H1 (cell line): Measurements from ENCODE around the gene E2F8. TPM values are rescaled to one million over a fixed set of nuclear protein-coding genes. Genes with fewer than 3 reads are reported as not detected.

Source experiments
- CTCF ChIA-PET: fragments of 300-600 bp; sonication (Branson Sonifier 250); formaldehyde crosslinking; loops from one replicate; lab custom pipeline; 2021; ENCODE audit not compliant: partially characterized antibody; lab: Charles Lee
- POLR2A ChIA-PET: fragments of 300-600 bp; sonication (Branson Sonifier 250); formaldehyde crosslinking; loops from one replicate; lab custom pipeline; 2021; ENCODE audit warnings: inconsistent platforms; ENCODE audit not compliant: partially characterized antibody; lab: Charles Lee
- DNase-seq, 2 experiments: peaks; one replicate each; pipeline versions ENCODE4 v3.0.0 to v3.0.0-alpha.2; 2010 to 2022; ENCODE audit warnings: low spot score in 2 of 2, low read depth in 1 of 2, mixed read lengths in 1 of 2
- FAIRE-seq: peaks from 2 replicates; lab custom pipeline; 2011; peaks lifted over from hg19 to GRCh38; lab: Jason Lieb, UNC
- H2AFZ ChIP-seq: 2 replicates; pipeline ENCODE4 v1.8.1; 2012; ENCODE audit warnings: low read length, inconsistent platforms
- H2AK5ac ChIP-seq: 2 replicates; pipeline ENCODE4 v1.6.1; 2013; ENCODE audit warnings: low read depth, low read length
- H2BK120ac ChIP-seq: replicated peaks from 2 replicates; pipeline ENCODE3; 2013; ENCODE audit warnings: low read depth, low read length, inconsistent platforms
- H2BK12ac ChIP-seq: 2 replicates; pipeline ENCODE4 v1.6.1; 2013; ENCODE audit warnings: low read depth, low read length
- H2BK15ac ChIP-seq: 2 replicates; pipeline ENCODE4 v1.6.1; 2013; ENCODE audit warnings: low read length
- H2BK20ac ChIP-seq: 2 replicates; pipeline ENCODE4 v1.6.1; 2013; ENCODE audit warnings: low read length
- H2BK5ac ChIP-seq: 2 replicates; pipeline ENCODE4 v1.6.1; 2013; ENCODE audit warnings: low read depth, low read length
- H3K14ac ChIP-seq: 2 replicates; pipeline ENCODE4 v1.6.1; 2013; ENCODE audit warnings: inconsistent platforms; ENCODE audit not compliant: insufficient read length
- H3K18ac ChIP-seq: 2 replicates; pipeline ENCODE4 v1.6.1; 2013; ENCODE audit warnings: low read length; ENCODE audit errors: extremely low read depth
- H3K23ac ChIP-seq: 2 replicates; pipeline ENCODE4 v1.6.1; 2013; ENCODE audit warnings: inconsistent platforms; ENCODE audit not compliant: insufficient read length
- H3K23me2 ChIP-seq: 2 replicates; pipeline ENCODE4 v1.6.1; 2013; ENCODE audit warnings: low read depth, low read length
- H3K27ac ChIP-seq: 2 replicates; pipeline ENCODE4 v1.6.1; 2011; ENCODE audit warnings: low read depth, low read length, inconsistent platforms
- H3K27me3 ChIP-seq, 4 experiments: replicated peaks in 1 of 4; 1 replicate in 1 of 4; 2 replicates in 3 of 4; pipeline versions ENCODE4 v1.6.1 to v1.8.1; 2011 to 2013; ENCODE audit warnings: low read length in 3 of 4, mild to moderate bottlenecking in 3 of 4, inconsistent platforms in 2 of 4, mixed read lengths in 2 of 4, moderate library complexity in 1 of 4; ENCODE audit not compliant: control insufficient read depth in 3 of 4, insufficient read depth in 3 of 4; ENCODE audit errors: extremely low read depth in 1 of 4
- H3K36me3 ChIP-seq, 4 experiments: 2 replicates each; pipeline versions ENCODE4 v1.6.1 to v1.8.1; 2011 to 2013; ENCODE audit warnings: mild to moderate bottlenecking in 4 of 4, low read length in 3 of 4, moderate library complexity in 2 of 4, control low read depth in 1 of 4, inconsistent platforms in 1 of 4; ENCODE audit not compliant: insufficient read depth in 4 of 4, control insufficient read depth in 2 of 4
- H3K4ac ChIP-seq: replicated peaks from 2 replicates; pipeline ENCODE3; 2013; ENCODE audit warnings: low read length, low read depth, mixed read lengths, inconsistent platforms; ENCODE audit not compliant: insufficient read length
- H3K4me1 ChIP-seq, 4 experiments: replicated peaks in 1 of 4; 1 replicate in 1 of 4; 2 replicates in 3 of 4; pipeline versions ENCODE4 v1.6.1 to v1.8.1; 2011 to 2013; ENCODE audit warnings: low read length in 3 of 4, inconsistent platforms in 2 of 4, mixed read lengths in 1 of 4; ENCODE audit not compliant: insufficient read depth in 4 of 4, control insufficient read depth in 3 of 4
- H3K4me2 ChIP-seq, 2 experiments: 2 replicates each; pipeline versions ENCODE4 v1.6.1 to v1.8.1; 2011 to 2013; ENCODE audit warnings: low read depth in 2 of 2, low read length in 2 of 2, control low read depth in 1 of 2, inconsistent platforms in 1 of 2, mild to moderate bottlenecking in 1 of 2; ENCODE audit not compliant: insufficient read depth in 1 of 2
- H3K4me3 ChIP-seq, 4 experiments: fragments of 200-600, 300-600 bp in 1 of 4; sonication (generic), shearing (Covaris generic), sonication (Bioruptor Twin) in 1 of 4; 2 replicates each; pipeline versions ENCODE4 v1.5.1 to v1.8.1; 2011 to 2016; ENCODE audit warnings: low read length in 4 of 4, low read depth in 3 of 4, control low read depth in 2 of 4, inconsistent platforms in 2 of 4, mild to moderate bottlenecking in 2 of 4, mixed read lengths in 1 of 4, moderate library complexity in 1 of 4; ENCODE audit not compliant: insufficient read depth in 2 of 4; ENCODE audit errors: extremely low read depth in 1 of 4
- H3K56ac ChIP-seq: replicated peaks from 2 replicates; pipeline ENCODE3; 2013; ENCODE audit warnings: low read depth, mild to moderate bottlenecking, mixed read lengths, low read length, inconsistent platforms; ENCODE audit not compliant: insufficient read length
- H3K79me1 ChIP-seq: 2 replicates; pipeline ENCODE4 v1.6.1; 2013; ENCODE audit warnings: low read depth, low read length, control low read depth
- H3K79me2 ChIP-seq, 2 experiments: 2 replicates each; pipeline versions ENCODE4 v1.6.1 to v1.8.1; 2012 to 2013; ENCODE audit warnings: low read length in 2 of 2, mild to moderate bottlenecking in 2 of 2, inconsistent platforms in 1 of 2; ENCODE audit not compliant: insufficient read depth in 2 of 2, control insufficient read depth in 1 of 2
- H3K9ac ChIP-seq, 4 experiments: replicated peaks in 1 of 4; 1 replicate in 1 of 4; 2 replicates in 3 of 4; pipeline versions ENCODE4 v1.6.1 to v1.8.1; 2011 to 2013; ENCODE audit warnings: low read depth in 3 of 4, low read length in 3 of 4, control low read depth in 2 of 4, mild to moderate bottlenecking in 2 of 4, moderate library complexity in 2 of 4, inconsistent platforms in 1 of 4; ENCODE audit errors: extremely low read depth in 1 of 4
- H3K9me3 ChIP-seq, 2 experiments: 2 replicates each; pipeline versions ENCODE4 v1.6.1 to v1.8.1; 2012 to 2013; ENCODE audit warnings: mild to moderate bottlenecking in 2 of 2, moderate library complexity in 2 of 2, control low read depth in 1 of 2, inconsistent platforms in 1 of 2, low read depth in 1 of 2, low read length in 1 of 2, mixed read lengths in 1 of 2; ENCODE audit not compliant: insufficient read depth in 2 of 2
- H4K20me1 ChIP-seq, 2 experiments: replicated peaks in 1 of 2; 2 replicates each; pipeline versions ENCODE3 to v1.8.1; 2011 to 2013; ENCODE audit warnings: inconsistent platforms in 2 of 2, low read length in 2 of 2, mild to moderate bottlenecking in 1 of 2; ENCODE audit not compliant: insufficient read depth in 2 of 2, control insufficient read depth in 1 of 2
- H4K5ac ChIP-seq: 2 replicates; pipeline ENCODE4 v1.6.1; 2013; ENCODE audit warnings: low read length, low read depth, mixed read lengths, inconsistent platforms; ENCODE audit not compliant: insufficient read length
- H4K8ac ChIP-seq: 2 replicates; pipeline ENCODE4 v1.8.0; 2013; ENCODE audit warnings: mild to moderate bottlenecking, moderate library complexity, low read length, inconsistent platforms; ENCODE audit not compliant: insufficient read depth; ENCODE audit errors: extremely low read depth
- H4K91ac ChIP-seq: replicated peaks from 2 replicates; pipeline ENCODE3; 2013; ENCODE audit warnings: low read length, mixed read lengths, inconsistent platforms; ENCODE audit not compliant: insufficient read length
- CHD1 ChIP-seq: IDR thresholded peaks from 2 replicates; pipeline ENCODE4 v1.6.1; 2012; ENCODE audit warnings: low read depth, low read length, improper control_type of control experiment
- POLR2AphosphoS5 ChIP-seq: IDR thresholded peaks from 2 replicates; pipeline ENCODE4 v1.6.1; 2011; ENCODE audit warnings: low read depth, low read length
- SIRT6 ChIP-seq: IDR thresholded peaks from one replicate; pipeline ENCODE4 v1.7.1; 2012; ENCODE audit warnings: low read length, inconsistent platforms
- TEAD4 ChIP-seq: IDR thresholded peaks from 2 replicates; pipeline ENCODE4 v1.6.1; 2012; ENCODE audit warnings: low read depth, low read length, inconsistent platforms, mixed read lengths
- WGBS, 2 experiments: shearing (Covaris generic) in 1 of 2; methylation state at CpG; one replicate each; pipeline versions ENCODE4 v1.1.6 to v1.1.7; 2013 to 2015; ENCODE audit warnings: low lambda C conversion rate in 2 of 2, mixed read lengths in 2 of 2, inconsistent platforms in 1 of 2, low coverage in 1 of 2, missing lambda C conversion rate in 1 of 2; ENCODE audit not compliant: insufficient replicate concordance in 2 of 2, insufficient coverage in 1 of 2, insufficient read length in 1 of 2; ENCODE audit errors: extremely low coverage in 1 of 2, missing lambda C conversion rate in 1 of 2; 5-methylcytosine and 5-hydroxymethylcytosine counted together
- polyA plus RNA-seq, 7 experiments: library from polyadenylated mRNA; depleted of rRNA in 3 of 7; stranded (reverse) in 5 of 7; unstranded in 2 of 7; fragments of >200 nt in 5 of 7; fragments of 200-250 nt in 2 of 7; gene quantifications; 1 replicate in 5 of 7; 2 replicates in 1 of 7; 4 replicates in 1 of 7; pipeline versions ENCODE4 v1.2.1 to v1.2.3, GENCODE V29; 2011 to 2013; ENCODE audit warnings: missing spikeins in 2 of 7, mixed read lengths in 2 of 7
- total RNA-seq: library from RNA; stranded (reverse); fragmentation: NEBNext Ultra II Directional; extraction: Animal tissue kit (Norgen Biotek cat#: 25700); gene quantifications from 2 replicates; pipeline ENCODE4 v1.2.1, GENCODE V29; 2021
- TF ChIP-seq, protein P1 (sequence below), 3 experiments: IDR thresholded peaks; 1 replicate in 2 of 3; 2 replicates in 1 of 3; pipeline versions ENCODE4 v1.5.1 to v1.6.1; 2011; ENCODE audit warnings: low read length in 3 of 3, mild to moderate bottlenecking in 3 of 3, inconsistent platforms in 2 of 3, low read depth in 1 of 3, moderate library complexity in 1 of 3; ENCODE audit not compliant: insufficient read depth in 1 of 3; ENCODE audit errors: control extremely low read depth in 1 of 3

The E2F8 gene
- total and polyA plus RNA-seq, 2 of the 8 experiments (the other 6 are each of a cell fraction or from before 2014, with no cell fraction given): 5.4 to 11.4 TPM

DNA sequence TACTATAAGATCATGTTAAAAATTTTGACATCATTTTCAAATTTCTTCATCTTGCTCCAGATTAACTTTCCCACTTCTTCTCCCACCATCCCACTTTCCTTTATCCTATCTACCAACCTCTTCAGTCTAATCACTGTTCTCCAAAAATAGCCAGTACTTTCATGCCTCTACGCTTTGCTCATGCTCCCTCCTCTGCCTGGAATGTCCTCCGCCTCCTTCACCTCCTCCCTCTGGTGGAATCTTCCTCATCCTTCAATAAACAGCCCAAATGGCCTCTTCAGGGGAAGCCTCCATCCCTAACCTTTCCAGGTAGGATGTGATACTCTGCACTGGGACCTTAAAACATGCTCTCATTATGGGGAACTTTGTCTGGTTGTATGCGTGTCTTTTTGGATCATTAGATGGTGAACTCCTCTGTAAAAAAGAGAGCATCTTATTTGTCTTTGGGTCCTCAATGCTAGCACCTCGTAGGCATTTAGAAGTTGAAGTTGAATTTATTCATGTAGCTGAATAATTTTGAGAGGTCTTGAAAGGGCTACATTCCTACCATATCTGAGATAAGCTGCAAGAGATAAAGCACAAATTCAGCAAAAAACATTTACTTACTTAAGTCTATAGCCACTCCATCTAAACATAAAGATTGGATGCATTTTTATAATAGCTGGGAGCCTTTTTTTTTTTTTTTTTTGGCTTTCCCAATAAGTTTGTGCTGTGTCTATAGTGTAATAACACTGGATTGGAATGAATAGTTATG, 31.0 kb downstream of the E2F8 start:
- no peak overlapping the region for H3K14ac ChIP-seq
- no peaks in the 10 kb centered on the region for H3K79me1 ChIP-seq
- H3K18ac ChIP-seq: no peak overlapping the region
- no peak overlapping the region for H2AK5ac ChIP-seq
- no peak overlapping the region for H2BK5ac ChIP-seq
- H3K27ac ChIP-seq: no peak overlapping the region
- ChIA-PET POLR2A (no interaction called here), CTCF (interaction anchor here (0.6 to 1.2 kb wide), 3 partner anchors 133 to 519 kb away, joined by 3 read pairs; no protein-coding TSS in a partner anchor)
- H4K20me1 ChIP-seq: no peaks in the 10 kb centered on the region
- H2BK12ac ChIP-seq: no peak overlapping the region
- 83% methylated on average over 4 of the region's 4 CpGs; no CpG with 5 or more reads in 1 of the 2 experiments for WGBS, 2 experiments
- TF ChIP-seq, protein P1, sequence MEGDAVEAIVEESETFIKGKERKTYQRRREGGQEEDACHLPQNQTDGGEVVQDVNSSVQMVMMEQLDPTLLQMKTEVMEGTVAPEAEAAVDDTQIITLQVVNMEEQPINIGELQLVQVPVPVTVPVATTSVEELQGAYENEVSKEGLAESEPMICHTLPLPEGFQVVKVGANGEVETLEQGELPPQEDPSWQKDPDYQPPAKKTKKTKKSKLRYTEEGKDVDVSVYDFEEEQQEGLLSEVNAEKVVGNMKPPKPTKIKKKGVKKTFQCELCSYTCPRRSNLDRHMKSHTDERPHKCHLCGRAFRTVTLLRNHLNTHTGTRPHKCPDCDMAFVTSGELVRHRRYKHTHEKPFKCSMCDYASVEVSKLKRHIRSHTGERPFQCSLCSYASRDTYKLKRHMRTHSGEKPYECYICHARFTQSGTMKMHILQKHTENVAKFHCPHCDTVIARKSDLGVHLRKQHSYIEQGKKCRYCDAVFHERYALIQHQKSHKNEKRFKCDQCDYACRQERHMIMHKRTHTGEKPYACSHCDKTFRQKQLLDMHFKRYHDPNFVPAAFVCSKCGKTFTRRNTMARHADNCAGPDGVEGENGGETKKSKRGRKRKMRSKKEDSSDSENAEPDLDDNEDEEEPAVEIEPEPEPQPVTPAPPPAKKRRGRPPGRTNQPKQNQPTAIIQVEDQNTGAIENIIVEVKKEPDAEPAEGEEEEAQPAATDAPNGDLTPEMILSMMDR (IDR thresholded peaks at IDR 0.05; ENCODE audit: control extremely low read depth in 1 of 3, insufficient read depth in 1 of 3, low read depth in 1 of 3, low read length in 3 of 3): 0 out of 4 replicates have a peak, but pooled peaks of 1 of the 3 experiments have one; percentile 4
- TF ChIP-seq POLR2AphosphoS5: no peak
- TF ChIP-seq TEAD4: peak; percentile 69; the same call in 1 of the 2 replicates
- no peak for TF ChIP-seq SIRT6
- TF ChIP-seq CHD1: no peak
- H3K4ac ChIP-seq: no peak overlapping the region
- no peak overlapping the region for H3K4me3 ChIP-seq
- no peaks in the 10 kb centered on the region for H3K27me3 ChIP-seq
- H3K4me2 ChIP-seq: no peak overlapping the region
- peaks cover 0 to 5% (median 2%) of the 10 kb centered on the region in 4 experiments; a peak in 3 of 7 replicates for H3K4me1 ChIP-seq
- H3K23ac ChIP-seq: no peak overlapping the region
- no peak overlapping the region for H4K5ac ChIP-seq
- H3K56ac ChIP-seq: no peak overlapping the region
- no peak overlapping the region for H2BK15ac ChIP-seq
- H2AFZ ChIP-seq: no peak overlapping the region
- 0 out of 2 replicates have a peak, but pooled peaks cover 3% of the 10 kb centered on the region for H3K23me2 ChIP-seq
- H2BK120ac ChIP-seq: no peak overlapping the region
- no peaks in the 10 kb centered on the region for H3K36me3 ChIP-seq
- no peak overlapping the region for H4K8ac ChIP-seq
- DNase-seq: no peak
- H2BK20ac ChIP-seq: no peak overlapping the region
- no peak for FAIRE-seq
- no peak overlapping the region for H3K9ac ChIP-seq
- no peak overlapping the region for H4K91ac ChIP-seq
- no peaks in the 10 kb centered on the region for H3K79me2 ChIP-seq
- no peaks in the 10 kb centered on the region for H3K9me3 ChIP-seq
